Measurements from ENCODE around the gene GPX1.
"Not testable (repeated sequence)": the region's sequence is repeated elsewhere in the genome, so short reads cannot be mapped to it uniquely, and the experiment has no call there.

GPX1 gene

DNA sequence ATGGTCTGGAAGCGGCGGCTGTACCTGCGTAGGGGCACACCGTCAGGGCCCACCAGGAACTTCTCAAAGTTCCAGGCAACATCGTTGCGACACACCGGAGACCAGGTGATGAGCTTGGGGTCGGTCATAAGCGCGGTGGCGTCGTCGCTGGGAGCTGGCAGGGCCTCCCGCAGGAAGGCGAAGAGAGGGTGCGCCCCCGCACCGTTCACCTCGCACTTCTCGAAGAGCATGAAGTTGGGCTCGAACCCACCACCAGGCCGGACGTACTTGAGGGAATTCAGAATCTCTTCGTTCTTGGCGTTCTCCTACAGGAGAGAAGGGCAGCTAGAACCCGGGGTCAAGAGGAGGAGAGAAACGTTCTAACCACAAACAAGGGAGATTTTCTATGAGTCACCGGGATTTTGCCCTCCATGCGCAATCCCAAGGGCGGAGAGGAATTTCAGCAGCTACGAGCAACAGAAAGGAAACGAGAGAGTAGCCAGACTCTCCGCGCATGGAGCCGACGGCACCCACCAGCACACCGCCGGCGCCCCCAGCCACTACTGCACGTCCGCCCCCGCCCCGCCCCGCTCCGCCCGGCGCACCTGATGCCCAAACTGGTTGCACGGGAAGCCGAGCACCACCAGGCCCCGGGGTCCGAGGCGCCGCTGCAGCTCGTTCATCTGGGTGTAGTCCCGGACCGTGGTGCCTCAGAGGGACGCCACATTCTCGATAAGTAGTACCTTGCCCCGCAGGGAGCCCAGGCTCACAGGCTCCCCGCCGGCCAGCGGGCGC is 523 bp downstream of the GPX1 start:
- DNase-seq: peak; percentile 94

DNA sequence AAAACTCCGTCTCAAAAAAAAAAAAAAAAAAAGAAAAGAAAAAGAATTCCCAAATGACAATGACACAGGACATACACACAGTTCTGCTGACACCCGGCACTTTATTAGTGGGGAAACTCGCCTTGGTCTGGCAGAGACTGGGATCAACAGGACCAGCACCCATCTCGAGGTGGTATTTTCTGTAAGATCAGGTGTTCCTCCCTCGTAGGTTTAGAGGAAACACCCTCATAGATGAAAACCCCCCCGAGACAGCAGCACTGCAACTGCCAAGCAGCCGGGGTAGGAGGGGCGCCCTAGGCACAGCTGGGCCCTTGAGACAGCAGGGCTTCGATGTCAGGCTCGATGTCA is 1.1 kb downstream of the GPX1 start:
- not testable (repeated sequence) for DNase-seq

DNA sequence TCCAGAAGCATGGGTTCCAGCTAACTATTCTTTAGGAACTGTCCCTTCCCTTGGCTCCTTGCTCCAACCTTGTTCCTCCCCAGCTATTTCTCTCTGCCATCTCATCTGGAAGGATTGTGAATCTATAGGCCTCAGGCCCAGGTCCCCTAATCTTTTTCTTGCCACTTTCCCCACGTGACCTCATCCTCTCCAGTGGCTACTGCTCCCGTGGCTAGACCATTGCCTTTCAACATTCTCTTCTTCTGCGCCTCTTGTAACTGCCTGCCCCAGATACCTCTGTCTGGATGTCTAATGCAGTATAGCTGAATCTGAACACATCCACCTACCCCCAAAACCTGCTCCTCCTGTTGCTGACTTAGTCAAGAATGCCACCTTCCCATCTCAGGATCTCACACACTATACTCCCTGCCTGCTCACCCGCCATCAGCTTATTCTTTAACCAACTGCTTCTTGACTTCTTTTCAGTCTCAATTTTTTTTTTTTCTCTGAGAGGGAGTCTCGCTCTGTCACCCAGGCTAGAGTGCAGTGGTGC is 5.2 kb downstream of the GPX1 start:
- no peak for DNase-seq

DNA sequence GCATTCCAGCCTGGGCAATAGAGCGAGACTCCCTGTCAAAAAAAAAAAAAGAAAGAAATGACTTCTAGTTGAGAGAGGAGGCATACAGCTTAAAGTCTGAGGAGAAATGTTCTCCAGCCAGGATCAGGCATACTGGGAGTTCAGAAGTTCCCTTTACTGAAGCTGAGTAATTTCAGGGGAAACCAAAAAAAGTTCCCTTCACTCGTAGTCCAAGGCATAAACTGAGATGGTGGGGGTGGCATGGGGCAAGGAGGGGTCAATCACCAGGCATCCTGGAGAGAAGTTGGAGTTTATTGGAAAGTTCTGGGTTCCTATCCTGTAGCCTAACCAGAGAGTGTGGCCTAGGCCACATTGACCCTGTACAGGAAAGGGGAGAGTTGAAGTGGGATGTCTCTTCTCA is 5.9 kb downstream of the GPX1 start:
- no peak for DNase-seq

DNA sequence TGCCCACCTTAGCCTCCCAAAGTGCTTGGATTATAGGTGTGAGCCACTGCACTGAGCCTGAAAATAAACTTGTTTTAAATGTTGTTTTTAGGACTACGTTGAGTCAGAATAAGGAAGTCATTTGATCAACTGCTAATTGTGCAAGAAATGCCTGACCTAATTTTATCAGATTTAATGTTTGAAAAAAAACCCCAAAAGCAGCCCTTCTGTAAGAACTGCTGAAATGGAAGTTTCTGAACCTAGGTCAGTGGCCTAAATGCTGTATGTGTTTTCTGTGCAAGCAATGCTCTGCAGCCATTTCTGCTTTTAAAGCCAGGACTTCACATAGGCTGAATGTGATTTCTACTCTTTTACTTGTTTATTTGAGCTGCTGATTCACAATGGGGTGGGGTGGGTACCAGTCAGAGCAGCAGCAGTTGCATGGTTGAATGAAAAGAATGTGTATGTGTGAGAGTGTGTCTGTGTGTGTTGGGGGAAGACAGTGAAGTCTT is 6.6 kb downstream of the GPX1 start:
- DNase-seq: peak; percentile 91

DNA sequence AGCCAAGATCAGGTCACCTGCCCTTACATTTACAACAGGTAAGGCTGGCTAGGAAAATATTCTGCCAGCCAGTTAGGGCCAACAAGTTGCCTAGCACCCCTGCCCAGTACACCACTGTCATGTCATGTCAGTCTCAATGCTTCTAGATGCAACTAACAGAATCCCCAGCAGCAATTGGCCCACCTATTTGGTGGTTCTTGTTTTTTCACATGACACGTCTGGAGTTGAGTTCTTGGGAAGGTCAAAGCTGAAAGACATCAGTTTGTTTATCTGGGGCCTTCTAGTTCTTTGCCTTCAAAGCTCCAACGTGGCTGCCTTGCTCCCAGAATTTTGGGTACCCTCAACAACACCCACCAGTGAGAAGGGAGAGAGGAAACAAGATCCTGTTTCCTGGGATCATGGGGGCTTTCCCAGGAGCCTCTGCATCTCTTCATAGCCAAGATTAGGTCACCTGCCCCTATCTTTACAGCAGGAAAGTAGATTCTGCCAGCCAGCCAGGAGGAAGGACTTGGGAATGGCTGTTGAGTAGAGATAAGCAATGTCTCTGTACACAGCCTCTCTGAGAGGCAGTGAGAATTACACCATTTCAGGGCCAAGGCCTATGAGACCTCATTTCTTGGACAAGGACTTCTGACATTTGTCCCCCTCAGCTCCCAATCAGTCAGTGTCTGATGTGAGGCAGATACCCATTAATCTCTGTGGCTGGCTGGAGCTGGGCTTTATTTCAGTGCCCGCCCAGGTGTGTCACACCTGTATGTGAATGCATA is 8.6 kb downstream of the GPX1 start:
- no peak for DNase-seq

DNA sequence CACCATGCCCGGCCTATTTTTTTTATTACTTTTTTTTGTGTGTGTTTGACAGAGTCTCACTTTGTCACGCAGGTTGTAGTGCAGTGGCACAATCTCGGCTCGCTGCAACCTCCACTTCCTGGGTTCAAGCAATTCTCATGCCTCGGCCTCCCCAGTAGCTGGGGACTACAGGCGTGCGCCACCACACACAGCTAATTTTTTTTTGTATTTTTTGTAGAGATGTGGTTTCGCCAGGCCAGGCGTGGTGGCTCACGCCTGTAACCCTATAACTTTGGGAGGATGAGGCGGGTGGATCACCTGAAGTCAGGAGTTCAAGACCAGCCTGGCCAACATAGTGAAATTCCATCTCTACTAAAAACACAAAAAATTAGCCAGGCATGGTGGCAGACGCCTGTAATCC is 9.8 kb downstream of the GPX1 start:
- not testable (repeated sequence) for DNase-seq

DNA sequence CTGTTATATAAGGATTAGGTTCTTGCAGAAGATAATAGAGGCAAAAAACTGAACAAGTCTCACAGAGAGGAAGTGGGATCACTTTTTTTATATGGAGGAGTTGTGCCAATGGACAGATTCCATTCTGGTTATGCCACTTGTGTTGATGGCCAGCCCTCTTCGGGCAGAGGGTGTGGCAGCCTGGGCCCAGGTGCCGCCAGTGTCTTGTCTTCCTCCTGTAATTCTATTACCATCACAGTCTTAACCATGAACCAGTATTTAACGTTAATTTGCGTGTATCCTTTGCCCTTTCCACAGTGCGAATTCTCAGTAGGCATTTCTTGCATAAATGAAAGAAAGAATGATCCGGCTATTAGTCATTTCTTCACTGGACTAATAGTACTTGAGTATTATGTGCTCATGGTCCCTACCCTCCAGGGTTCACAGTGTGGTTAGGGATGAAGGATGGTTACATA is 11.3 kb downstream of the GPX1 start:
- DNase-seq: peak; percentile 45

DNA sequence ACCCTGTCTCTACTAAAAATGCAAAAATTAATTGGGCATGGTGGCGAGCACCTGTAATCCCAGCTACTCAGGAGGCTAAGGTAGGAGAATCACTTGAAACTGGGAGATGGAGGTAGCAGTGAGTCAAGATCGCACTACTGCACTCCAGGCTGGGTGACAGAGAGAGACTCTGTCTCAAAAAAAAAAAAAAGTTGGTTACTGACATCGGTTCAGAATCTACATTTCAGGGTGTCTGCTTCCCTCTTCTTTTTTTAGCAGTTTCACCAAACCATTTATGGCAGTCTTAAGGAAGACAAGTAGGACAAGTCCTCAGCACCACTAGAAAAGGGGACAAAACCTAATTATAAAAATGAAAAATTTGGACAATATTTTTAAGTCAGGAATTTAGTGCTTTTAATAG is 15.0 kb downstream of the GPX1 start:
- DNase-seq: no peak

DNA sequence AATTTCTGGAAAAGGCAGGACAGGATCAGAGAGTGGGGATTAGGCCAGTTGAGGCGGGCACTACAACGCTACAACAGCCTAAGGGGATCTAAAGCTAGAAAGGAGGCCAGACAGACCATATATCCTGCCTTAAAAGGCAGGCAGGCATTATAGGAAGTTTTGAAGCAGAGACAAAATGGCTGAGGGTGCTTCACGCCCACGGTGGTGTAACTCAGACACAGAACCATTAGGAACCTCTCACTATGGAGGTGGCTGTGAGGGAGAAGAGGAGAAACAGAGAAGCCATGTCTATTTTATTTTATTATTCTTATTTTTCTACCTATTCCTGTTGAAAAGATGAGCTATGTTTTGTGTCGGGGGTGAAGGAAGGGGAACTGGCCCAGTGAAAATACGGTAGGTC is 16.2 kb downstream of the GPX1 start:
- no peak for DNase-seq

DNA sequence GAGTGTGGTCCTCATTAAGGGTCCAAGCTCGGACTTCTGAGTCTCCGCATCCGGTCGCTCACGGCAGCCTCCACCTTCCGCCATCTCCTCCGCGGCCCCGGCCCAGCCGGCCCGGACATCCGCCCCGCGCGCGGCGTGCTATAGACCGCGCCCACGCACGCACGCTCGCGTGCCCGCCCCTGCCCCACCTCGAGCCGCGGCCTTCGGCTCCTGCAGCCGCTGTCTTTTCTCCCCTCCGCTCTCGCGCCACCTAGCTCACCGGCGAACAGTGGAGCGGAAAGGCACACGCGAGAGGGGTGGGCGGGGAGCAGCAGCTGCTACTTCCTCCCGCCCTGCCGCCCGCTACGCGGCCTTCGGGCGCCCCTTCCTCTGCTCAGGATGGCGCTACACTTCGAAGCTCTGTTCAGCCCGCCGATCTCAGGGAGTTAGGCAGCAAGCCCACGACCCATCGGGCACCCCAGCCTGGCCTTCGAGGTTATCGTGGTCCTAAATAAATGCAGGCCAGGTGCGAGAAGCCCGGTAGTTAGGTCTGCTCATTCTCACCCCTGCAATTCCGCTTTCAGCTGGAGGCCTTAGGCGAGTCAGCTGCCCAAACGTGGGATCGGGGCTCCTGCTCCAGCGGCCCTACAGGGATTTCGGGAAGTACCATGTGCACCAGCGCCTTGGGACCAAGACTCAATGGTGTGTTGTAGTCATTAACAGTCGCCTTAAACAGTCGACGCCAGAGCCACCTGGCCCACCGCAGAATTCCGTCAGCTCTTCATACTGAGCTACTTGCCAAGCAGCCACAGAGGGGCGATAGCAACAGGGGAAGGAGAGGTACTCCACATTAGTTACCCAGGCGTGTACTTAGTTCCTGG is 18.0 kb downstream of the GPX1 start, which contains the start of gene USP4:
Gene USP4, minus strand, starts transcription at position 113 of the 860 bp plus-strand sequence. Its CDS starts 29 bp downstream, at position 84.
- peak; percentile 89 for DNase-seq

DNA sequence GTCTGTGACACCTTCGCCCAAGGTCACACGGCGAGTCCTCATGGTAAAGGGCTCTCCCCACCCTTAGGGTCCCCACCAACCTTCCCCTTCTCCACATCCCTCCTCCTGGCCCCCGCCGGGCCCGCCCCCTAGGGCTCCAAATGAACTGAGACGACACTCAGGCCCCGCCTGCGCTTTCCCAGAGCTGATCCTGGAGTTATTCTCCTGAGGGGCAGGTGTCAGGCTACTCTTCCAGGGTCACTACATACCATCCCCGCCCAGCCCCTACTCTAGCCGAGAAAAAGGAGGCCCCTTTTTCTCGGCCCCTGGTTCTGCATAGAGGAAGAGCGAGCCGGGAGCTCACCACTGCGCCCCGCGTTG is 18.6 kb downstream of the GPX1 start:
- DNase-seq: no peak

DNA sequence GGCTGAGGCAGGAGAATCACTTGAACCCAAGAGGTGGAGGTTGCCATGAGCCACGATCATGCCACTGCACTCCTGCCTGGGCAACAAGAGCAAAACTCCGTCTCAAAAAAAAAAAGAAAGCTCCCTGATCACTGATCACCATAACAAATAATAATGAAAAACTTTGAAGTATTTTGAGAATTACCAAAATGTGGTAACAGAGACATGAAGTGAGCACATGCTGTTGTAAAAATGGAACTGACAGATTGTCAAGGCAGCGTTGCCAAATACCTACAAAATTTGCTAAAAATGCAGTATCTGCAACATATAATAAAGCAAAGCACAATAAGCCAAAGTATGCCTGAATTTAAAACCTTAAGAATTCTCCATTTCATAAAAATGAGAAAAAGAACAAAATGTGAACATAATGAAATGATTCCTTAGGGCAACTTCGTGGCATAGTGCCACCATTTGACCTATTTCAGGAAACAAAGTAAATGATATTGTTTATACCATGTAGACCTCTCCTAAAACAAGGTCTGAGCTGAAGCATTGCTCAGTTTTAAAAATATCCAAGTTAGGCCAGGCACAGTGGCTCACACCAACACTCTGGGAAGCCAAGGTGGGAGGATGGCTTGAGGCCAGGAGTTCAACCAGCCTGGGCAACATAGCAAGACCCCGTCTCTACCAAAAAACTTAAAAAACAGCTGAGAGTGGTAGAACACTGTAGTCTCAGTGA is 24.1 kb downstream of the GPX1 start:
- DNase-seq: no peak

DNA sequence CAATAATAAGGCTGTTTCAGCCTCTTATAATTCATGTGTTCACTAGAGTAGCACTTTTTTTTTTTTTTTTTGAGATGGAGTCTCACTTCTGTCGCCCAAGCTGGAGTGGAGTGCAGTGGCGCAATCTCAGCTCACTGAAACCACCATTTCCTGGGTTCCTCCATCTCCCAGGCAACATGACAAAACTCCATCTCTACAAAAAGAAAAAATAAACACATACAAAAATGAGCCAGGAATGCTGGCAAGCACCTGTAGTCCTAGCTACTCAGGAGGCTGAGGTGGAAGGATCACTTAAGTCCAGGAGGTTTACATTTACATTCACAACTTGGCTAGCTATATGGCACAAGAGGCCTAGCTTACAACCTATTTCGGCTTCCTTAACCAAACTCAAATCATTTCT is 25.1 kb downstream of the GPX1 start:
- no peak for DNase-seq

DNA sequence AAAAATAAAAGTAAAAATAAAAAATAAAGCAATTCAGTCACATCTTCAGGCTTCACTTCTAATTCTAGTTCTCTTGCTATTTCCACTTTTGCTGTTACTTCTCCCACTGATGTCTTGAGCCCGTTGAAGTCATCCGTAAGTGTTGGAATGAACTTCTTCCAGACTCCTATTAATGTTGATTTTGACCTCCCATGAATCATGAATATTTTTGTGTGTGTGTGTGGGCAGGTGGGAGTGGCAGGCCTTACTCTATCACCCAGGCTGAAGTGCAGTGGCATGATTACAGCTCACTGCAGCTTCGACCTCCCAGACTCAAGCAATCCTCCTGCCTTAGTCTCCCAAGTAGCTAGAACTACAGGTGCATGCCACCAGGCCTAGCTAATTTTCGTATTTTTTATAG is 29.0 kb downstream of the GPX1 start:
- DNase-seq: no peak

DNA sequence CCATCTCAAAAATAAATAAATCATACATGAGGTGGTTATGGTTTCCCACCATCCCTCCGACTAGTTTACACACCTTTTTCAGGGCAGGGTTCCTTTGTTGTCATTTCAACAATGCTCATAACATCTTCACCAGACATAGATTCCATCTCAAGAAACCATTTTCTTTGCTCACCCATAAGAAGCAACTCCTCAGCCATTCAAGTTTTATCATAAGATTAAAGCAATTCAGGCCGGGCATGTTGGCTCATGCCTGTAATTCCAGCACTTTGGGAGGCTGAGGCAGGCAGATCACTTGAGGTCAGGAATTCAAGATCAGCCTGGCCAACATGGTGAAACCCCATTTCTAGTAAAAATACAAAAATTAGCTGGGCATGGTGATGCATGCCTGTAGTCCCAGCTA is 29.8 kb downstream of the GPX1 start:
- not testable (repeated sequence) for DNase-seq

DNA sequence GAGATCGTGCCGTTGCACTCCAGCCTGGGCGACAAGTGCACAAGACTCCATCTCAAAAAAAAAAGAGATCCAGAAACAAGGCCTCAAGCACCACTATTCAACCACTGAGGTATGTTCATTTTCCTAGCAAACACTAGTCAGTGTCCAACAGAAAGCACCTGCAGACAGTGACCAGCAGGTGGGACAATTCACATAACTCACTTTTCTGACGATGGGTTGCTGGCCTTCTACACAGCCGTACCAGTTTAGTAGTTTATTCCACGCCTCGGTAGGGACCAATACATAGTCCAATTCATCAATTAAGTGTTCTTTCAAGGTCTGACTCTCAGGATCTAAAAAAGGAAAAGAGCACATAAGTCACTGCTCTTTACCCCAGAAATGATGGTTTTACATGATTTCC is 30.7 kb downstream of the GPX1 start:
- DNase-seq: no peak

DNA sequence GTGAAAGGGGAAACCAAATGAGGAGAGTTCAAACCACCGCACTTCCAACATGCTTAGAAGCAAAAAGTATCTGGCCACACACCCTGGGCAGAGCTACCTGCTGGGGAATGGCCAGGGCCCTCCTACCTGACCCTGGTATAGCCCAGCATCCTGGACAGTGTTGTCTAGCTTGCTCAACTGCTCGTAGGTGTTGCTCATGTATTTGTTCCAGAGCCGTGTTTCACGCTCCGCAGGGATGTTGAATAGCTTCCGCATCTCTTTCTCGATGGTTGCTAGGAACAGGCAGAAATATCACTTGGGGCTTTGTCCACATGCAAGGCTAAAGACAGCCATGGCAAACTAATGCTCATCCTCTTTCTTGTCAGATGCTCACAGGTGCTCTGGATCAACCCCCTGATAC is 33.4 kb downstream of the GPX1 start:
- no peak for DNase-seq

DNA sequence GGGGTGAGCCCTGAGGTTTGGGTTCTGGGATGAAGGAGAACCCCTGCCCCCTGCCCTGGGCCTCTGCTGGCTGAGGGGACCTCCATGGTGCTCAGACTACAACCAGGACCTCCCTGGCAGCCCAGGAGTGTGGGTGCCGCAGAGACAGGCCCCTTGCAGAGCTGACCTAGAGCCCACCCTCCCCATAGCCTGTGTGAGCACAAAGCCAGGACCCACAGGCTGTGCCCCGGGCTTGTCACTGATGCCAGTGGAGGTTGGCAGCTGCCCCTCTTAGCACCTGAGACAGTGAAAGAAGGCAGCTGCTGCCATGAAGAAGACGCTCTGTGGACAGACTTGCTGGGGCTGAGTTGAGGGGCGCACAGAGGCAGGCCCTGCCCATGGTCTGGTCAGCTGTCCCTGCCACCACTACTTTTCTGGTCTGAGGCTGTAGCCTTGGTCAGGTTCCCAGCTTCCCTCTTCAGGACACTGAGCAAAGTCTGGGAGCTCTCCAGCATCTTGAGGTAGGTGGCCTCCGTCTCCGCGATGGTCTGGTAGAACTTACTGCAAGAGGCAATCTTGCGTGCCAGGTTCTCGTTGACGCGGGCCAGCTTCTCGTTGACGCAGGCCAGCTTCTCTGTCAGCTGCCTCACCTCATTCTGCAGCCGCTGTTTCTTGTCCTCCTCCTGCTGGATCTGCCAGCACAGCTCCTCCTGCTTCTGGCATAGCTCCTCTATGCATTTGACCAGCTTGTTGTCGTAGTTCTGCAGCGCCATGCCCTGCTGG is 41.3 kb downstream of the GPX1 start:
- DNase-seq: no peak

DNA sequence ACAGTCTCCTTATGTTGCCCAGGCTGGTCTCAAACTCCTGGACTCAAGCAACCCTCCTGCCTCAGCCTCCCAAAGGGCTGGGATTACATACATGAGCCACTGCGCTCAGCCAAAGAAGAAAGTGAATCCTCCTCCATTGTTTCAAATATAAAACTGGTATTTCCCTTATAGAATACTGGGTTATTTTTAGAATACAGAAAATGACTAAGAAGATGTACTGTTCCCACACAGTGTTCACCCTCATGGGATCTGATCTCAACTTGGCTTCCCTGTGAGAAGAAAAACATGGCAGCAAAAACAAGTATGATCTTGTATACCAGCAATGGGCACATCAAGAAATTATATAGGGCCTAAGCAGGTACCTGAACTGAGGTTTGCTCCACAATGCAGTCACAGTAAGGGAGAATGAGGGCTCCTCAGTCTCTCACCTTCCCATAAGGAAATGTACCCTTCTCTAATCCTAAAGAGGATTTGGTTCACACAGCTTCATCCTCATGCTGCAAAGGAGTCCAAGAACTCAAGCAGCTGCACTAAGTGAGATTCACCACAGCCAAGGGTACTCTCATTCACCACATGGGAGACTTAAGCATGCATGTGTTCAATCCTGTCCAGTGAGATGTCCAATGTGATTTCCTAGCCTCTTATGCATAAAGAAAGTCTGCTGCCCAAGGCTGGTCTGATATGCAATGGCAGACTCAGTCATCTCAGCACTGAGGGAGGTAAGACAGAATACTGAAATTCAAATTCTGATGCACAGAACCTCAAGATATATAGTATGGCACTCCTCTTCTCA is 44.1 kb downstream of the GPX1 start:
- DNase-seq: peak; percentile 72
